ENCODE results near the gene ATF2.

- TF ChIP-seq CTCF (conservative IDR thresholded peaks at IDR 0.05 in 1 of 2, IDR thresholded peaks at IDR 0.05 in 1 of 2; ENCODE audit: low read depth in 1 of 2, low read length in 2 of 2) (no peak), EZH2 (IDR thresholded peaks at IDR 0.05; ENCODE audit: low read length, missing control alignments) (no peak)
Measured at GRCh38 chr2:175175896-175176295, 7.9 kb upstream of the ATF2 start.
